NCI-H748 (cell line): ENCODE results near the gene QKI.
A peak's percentile ranks its signal among the peaks of the same experiment; 100 is the strongest.
"Not testable (repeated sequence)": the region's sequence is repeated elsewhere in the genome, so short reads cannot be mapped to it uniquely, and the experiment has no call there.

Experiments used
- DNase-seq: peaks from one replicate; lab custom pipeline; 2025; ENCODE audit not compliant: unreplicated experiment; lab: John Stamatoyannopoulos, UW

The QKI gene

GRCh38 chr6:163476946-163477345 is 62.4 kb downstream of the QKI start:
- DNase-seq: not testable (repeated sequence)

DNA sequence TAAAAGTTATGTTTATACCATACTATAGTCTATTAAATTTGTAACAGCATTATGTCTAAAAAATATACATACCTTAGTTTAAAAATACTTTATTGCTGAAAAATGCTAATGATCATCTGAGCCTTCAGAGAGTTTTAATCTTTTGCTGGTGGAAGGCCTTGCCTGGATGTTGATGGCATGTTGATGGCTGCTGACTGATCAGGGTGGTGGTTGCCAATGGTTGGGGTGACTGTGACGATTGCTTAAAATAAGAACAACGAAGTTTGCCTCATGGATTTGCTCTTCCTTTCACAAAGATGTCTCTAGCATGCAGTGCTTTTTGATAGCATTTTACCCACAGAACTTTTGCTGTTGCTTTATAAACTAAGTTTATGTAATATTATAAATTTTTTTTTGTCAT is 68.6 kb downstream of the QKI start:
- DNase-seq: no peak

- DNase-seq: no peak
These were observed 70.9 kb downstream of the QKI start for GRCh38 chr6:163485388-163485851.

GRCh38 chr6:163486821-163487220 is 72.3 kb downstream of the QKI start:
- DNase-seq: no peak

- DNase-seq: no peak
These were observed 73.1 kb downstream of the QKI start for GRCh38 chr6:163487606-163488005.

DNA sequence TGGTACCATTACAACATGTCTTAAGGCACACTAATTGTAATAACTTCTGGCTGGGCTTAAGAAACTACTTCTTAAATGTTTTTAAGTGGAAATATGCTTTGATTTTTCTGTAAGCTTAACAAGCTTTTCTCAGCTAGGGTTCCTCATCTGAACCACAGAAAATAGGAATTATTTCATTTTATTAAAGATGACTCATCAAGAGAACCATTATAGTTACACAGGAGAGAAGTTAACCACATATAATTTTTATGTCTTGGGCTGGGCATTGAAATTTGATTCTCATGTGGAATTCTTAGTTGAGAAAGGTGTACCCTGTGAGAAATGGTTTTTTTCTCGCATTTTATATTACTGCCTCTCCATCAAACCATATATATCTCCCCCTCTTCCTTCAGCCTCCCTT is 75.1 kb downstream of the QKI start:
- no peak for DNase-seq

- no peak for DNase-seq
These were observed 76.5 kb downstream of the QKI start for GRCh38 chr6:163490826-163491577.

DNA sequence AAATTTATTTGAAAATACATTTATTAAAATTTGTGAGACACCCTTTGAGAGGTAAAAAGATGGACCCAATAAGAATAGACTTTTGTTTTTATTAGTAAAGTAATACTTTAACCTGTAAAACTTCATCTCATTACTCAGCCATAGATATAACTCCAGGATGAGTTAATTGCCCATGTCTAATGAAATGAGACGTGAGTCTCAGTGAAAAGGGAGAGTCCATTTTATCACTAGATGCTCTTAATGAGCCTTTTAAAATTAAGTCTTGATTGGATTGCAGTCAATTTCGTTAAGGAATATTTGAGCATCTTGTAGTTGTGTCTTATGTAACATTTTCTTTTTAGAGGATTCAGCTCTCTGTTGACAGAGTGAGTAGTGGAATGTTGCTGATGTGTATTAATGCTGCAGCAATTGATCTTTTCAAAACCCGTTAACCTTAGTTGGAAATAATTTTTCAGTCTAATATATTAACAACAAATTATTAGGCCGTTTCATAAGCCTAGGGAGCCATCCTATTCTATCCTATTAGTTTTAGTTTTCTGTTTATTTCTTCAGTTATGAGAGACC is 77.3 kb downstream of the QKI start:
- no peak for DNase-seq

DNA sequence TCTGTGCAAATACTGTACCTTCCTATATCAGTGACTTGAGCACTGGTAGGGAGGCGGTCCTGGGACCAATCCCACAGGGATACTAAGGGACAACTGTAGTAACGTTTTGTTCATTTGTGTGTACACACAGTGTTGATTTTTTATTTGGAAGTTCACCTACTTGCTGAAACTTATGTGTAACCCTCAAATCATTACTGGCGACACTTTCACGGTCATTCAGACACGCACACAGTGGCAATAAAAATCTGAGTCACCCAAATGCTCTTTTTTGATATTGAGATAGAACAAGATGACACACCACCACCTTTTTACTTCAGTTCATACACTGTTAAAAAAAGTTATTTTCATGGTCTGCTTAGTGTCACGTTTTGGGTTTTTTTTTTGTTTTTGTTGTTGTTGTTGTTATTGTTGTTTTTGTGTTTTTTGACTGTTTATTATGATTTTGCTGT is 79.8 kb downstream of the QKI start:
- no peak for DNase-seq

GRCh38 chr6:163496205-163496604 is 81.7 kb downstream of the QKI start:
- no peak for DNase-seq

DNA sequence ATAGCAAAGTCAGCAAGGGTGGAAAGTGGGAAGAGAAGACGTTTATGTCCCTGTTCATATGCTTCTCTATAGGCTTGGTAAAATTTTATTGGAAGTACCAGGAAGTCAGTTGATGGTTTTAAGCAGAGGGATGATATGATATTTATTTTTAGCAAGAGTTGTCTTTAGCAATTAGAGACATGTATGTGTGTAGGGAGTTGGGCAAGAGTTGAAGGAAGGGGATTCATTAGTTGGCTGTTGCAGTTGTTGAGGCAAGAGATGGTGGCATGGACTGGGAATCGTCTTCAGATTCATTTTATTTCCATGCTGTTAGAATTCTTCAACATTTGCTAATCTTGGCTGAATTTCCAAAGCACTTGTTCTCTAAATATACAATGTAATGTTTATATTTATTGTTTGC is 85.6 kb downstream of the QKI start:
- no peak for DNase-seq

DNA sequence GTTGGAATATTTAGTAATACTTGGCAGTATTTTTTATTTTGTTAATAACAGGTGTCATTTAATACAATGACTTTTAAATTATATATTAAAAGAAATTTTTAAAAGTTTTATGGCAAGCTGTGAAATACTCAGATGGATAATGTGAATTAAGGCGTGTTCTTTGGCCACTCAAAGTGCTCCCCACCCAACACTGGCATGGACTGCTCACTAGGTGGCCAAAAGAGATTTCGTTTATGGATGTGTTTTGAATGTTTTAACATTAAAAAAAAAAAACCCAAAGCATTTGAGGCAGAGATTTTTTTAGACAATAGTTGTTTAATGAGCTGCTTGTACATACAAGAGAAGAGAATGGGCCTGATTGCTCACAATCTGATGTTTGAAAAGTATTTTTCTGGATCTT is 86.5 kb downstream of the QKI start:
- DNase-seq: no peak

- peak; percentile 86 for DNase-seq
These were observed 86.9 kb downstream of the QKI start for GRCh38 chr6:163501439-163501838.

- DNase-seq: no peak
These were observed 90.6 kb downstream of the QKI start for GRCh38 chr6:163504984-163505640.

GRCh38 chr6:163507965-163508364 is 93.4 kb downstream of the QKI start:
- DNase-seq: no peak

DNA sequence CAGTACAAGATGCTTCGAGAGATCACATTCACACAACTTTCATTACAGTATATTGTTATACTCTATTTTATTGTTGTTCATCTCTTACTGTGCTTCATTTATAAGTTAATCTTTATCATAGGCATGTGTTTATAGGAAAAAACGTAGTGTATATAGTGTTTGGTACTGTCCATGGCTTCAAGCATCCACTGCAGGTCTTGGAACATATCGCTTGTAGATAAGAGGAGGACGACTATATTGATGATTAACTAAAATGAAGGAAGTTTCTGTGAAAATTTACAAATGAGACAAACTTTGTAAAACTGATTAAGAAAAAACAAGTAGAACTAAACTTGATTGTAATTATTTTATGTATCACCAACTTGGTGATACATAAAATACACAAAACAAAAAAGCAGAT is 98.5 kb downstream of the QKI start:
- DNase-seq: no peak

- no peak for DNase-seq
These were observed 99.2 kb downstream of the QKI start for GRCh38 chr6:163513570-163514166.

DNA sequence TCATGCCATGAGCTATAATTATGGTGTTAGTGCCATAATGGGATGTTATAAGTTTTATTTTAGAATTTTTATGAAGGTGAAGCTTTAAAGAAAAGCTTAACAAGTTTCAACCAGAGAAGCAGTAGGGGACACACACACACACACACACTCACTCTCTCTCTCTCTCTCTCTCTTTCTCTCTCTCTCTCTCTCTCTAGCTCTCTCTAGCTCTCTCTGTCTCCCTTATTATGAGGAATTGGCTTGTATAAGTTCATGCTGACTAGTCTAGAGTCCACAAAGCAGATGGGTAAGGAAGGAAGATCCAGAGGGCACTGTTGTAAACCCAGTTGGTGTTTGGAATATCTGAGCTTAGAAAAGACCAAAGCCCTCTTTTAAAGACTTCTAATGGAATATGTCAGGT is 102.4 kb downstream of the QKI start:
- no peak for DNase-seq

DNA sequence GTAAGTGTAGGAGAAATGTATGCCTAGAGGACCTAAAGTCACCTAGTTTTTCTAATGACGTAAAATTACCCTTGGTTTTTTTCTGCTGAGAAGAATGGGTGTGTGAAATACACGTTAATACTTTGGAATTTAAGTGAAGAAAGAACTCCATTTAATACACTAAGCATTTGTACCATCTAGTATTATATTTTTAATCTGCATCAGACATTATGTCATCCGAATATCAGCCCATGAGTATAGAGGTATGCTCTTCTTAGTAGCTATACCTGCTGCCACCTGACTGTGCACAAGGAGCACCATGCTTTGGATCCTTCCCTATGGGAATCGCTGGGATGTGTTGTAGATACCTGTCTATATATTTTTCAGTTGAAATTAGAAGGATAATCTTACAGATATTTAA is 106.4 kb downstream of the QKI start:
- DNase-seq: no peak

GRCh38 chr6:163522033-163522432 is 107.5 kb downstream of the QKI start:
- DNase-seq: no peak

GRCh38 chr6:163525926-163526325 is 111.4 kb downstream of the QKI start:
- DNase-seq: no peak

DNA sequence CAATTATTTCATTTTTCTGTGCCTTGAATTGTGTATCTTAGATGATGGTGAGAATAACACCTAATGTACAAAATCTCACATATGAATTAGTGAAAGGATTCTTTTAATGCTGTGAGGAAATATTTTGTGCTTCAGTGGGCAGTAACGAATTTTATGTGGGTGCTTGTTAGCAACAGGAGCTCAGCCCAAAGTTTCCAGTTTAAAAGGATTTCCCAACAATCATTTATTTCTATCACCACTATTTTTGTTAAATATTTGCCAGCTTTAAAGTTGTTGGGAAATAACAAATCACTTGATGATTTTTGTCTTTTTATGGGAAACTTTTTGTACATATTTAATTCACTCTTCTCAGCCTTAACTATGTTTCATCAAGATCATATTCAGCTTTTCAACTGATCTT is 111.8 kb downstream of the QKI start:
- DNase-seq: no peak
